Liver (tissue), 3 donors: ENCODE results near the gene BCL7C.

Source experiments
- JUND ChIP-seq, 2 donors: IDR thresholded peaks; 2 replicates each; pipeline ENCODE4 v1.6.1; 2016; ENCODE audit warnings: antibody characterized with exemption in 2 of 2
- NR2F2 ChIP-seq: IDR thresholded peaks from 2 replicates; pipeline ENCODE4 v1.6.1; 2016; ENCODE audit warnings: antibody characterized with exemption
- SP1 ChIP-seq: IDR thresholded peaks from 2 replicates; pipeline ENCODE4 v1.6.1; 2018; ENCODE audit warnings: antibody characterized with exemption, mild to moderate bottlenecking
- TAF1 ChIP-seq: conservative IDR thresholded peaks from 2 replicates; pipeline ENCODE4 v1.6.1; 2016; ENCODE audit warnings: antibody characterized with exemption, mild to moderate bottlenecking
- TF ChIP-seq, protein P1 (sequence below): fragments of 150-350 bp; IDR thresholded peaks from 2 replicates; pipeline ENCODE4 v1.5.1; 2017; ENCODE audit warnings: improper control_type of control experiment, low read depth, low read length; ENCODE audit not compliant: missing input control
- donor health status: healthy.
- donor health status: healthy.

DNA sequence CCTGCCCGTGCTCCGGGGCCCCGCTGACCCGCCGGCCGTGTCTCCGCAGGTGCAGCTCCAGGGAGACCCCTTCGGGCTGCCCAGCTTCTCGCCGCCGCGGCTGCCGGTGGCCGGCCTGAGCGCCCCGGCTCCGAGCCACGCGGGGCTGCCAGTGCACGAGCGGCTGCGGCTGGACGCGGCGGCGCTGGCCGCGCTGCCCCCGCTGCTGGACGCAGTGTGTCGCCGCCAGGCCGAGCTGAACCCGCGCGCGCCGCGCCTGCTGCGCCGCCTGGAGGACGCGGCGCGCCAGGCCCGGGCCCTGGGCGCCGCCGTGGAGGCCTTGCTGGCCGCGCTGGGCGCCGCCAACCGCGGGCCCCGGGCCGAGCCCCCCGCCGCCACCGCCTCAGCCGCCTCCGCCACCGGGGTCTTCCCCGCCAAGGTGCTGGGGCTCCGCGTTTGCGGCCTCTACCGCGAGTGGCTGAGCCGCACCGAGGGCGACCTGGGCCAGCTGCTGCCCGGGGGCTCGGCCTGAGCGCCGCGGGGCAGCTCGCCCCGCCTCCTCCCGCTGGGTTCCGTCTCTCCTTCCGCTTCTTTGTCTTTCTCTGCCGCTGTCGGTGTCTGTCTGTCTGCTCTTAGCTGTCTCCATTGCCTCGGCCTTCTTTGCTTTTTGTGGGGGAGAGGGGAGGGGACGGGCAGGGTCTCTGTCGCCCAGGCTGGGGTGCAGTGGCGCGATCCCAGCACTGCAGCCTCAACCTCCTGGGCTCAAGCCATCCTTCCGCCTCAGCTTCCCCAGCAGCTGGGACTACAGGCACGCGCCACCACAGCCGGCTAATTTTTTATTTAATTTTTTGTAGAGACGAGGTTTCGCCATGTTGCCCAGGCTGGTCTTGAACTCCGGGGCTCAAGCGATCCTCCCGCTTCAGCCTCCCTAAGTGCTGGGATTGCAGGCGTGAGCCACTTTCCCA is 8.4 kb upstream of the BCL7C start:
- TF ChIP-seq JUND (IDR thresholded peaks at IDR 0.05), result no peak
- TF ChIP-seq, protein P1, sequence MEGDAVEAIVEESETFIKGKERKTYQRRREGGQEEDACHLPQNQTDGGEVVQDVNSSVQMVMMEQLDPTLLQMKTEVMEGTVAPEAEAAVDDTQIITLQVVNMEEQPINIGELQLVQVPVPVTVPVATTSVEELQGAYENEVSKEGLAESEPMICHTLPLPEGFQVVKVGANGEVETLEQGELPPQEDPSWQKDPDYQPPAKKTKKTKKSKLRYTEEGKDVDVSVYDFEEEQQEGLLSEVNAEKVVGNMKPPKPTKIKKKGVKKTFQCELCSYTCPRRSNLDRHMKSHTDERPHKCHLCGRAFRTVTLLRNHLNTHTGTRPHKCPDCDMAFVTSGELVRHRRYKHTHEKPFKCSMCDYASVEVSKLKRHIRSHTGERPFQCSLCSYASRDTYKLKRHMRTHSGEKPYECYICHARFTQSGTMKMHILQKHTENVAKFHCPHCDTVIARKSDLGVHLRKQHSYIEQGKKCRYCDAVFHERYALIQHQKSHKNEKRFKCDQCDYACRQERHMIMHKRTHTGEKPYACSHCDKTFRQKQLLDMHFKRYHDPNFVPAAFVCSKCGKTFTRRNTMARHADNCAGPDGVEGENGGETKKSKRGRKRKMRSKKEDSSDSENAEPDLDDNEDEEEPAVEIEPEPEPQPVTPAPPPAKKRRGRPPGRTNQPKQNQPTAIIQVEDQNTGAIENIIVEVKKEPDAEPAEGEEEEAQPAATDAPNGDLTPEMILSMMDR, result peak; percentile 60
- no peak for TF ChIP-seq TAF1
- no peak for TF ChIP-seq SP1
- no peak for TF ChIP-seq NR2F2
